ENCODE data around the gene C1D.

DNA sequence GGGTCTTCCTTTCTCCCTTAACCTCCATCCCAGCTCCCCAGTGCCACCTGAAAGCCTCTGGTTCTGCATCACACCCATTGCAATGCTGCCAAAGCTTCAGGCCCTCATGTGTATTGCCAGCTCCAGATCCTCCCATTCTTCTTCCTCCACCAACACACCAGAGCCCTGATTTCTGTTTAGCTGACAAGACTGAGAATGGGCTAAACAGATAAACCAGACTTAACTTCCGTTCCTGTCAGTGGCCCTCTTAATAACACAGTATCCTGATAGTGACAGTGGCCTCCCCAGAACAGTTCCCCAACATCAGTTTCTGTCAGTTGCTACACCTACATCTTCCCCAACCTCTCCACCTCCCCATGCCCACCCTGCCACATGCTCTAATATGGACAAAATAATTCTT is 31.3 kb upstream of the C1D start:
- TF ChIP-seq REST (IDR thresholded peaks at IDR 0.05; ENCODE audit: insufficient read depth in 1 of 2, low read depth in 2 of 2, low read length in 2 of 2) (no peak), POLR2AphosphoS5 (IDR thresholded peaks at IDR 0.05; ENCODE audit: low read depth, low read length) (no peak), FOXP2 (optimal IDR thresholded peaks at IDR 0.05; ENCODE audit: borderline replicate concordance, extremely low read depth, extremely low read length, insufficient read depth) (no peak)
